Measurements from ENCODE around the gene PRRC2B.
"Not testable (repeated sequence)": the region's sequence is repeated elsewhere in the genome, so short reads cannot be mapped to it uniquely, and the experiment has no call there.

Gene PRRC2B

GRCh38 chr9:131393622-131394463 is at the start of gene PRRC2B:
PRRC2B (plus strand) TSS chr9:131394086; CDS start chr9:131430145, 36,059 bp downstream.
- peak; percentile 69 for DNase-seq (ENCODE audit: low spot score)

GRCh38 chr9:131344931-131345535 is 48.9 kb upstream of the PRRC2B start:
- not testable (repeated sequence) for DNase-seq (ENCODE audit: low spot score)

GRCh38 chr9:131346559-131346958 is 47.3 kb upstream of the PRRC2B start:
- DNase-seq (ENCODE audit: low spot score) = no peak

- DNase-seq (ENCODE audit: low spot score) = no peak
Measured at GRCh38 chr9:131347376-131348020, 46.4 kb upstream of the PRRC2B start.

GRCh38 chr9:131348631-131349521 is 45.0 kb upstream of the PRRC2B start:
- no peak for DNase-seq (ENCODE audit: low spot score)

GRCh38 chr9:131349522-131349880 is 44.4 kb upstream of the PRRC2B start:
- no peak for DNase-seq (ENCODE audit: low spot score)

- DNase-seq (ENCODE audit: low spot score) = peak; percentile 46
Measured at GRCh38 chr9:131349881-131350563, 43.9 kb upstream of the PRRC2B start.

- DNase-seq (ENCODE audit: low spot score) = not testable (repeated sequence)
Measured at GRCh38 chr9:131356479-131356878, 37.4 kb upstream of the PRRC2B start.

- no peak for DNase-seq (ENCODE audit: low spot score)
Measured at GRCh38 chr9:131358556-131358955, 35.3 kb upstream of the PRRC2B start.

- DNase-seq (ENCODE audit: low spot score) = no peak
Measured at GRCh38 chr9:131361202-131361833, 32.6 kb upstream of the PRRC2B start.

GRCh38 chr9:131365546-131365945 is 28.3 kb upstream of the PRRC2B start:
- DNase-seq (ENCODE audit: low spot score) = no peak

- DNase-seq (ENCODE audit: low spot score) = no peak
Measured at GRCh38 chr9:131366761-131367401, 27.0 kb upstream of the PRRC2B start.

- DNase-seq (ENCODE audit: low spot score) = no peak
Measured at GRCh38 chr9:131367450-131367849, 26.4 kb upstream of the PRRC2B start.

- no peak for DNase-seq (ENCODE audit: low spot score)
Measured at GRCh38 chr9:131370638-131371037, 23.2 kb upstream of the PRRC2B start.

- not testable (repeated sequence) for DNase-seq (ENCODE audit: low spot score)
Measured at GRCh38 chr9:131372599-131372973, 21.3 kb upstream of the PRRC2B start.

GRCh38 chr9:131374638-131375037 is 19.2 kb upstream of the PRRC2B start:
- not testable (repeated sequence) for DNase-seq (ENCODE audit: low spot score)

- DNase-seq (ENCODE audit: low spot score) = no peak
Measured at GRCh38 chr9:131379056-131379455, 14.8 kb upstream of the PRRC2B start.

GRCh38 chr9:131382850-131383729 is 10.8 kb upstream of the PRRC2B start:
- no peak for DNase-seq (ENCODE audit: low spot score)

- DNase-seq (ENCODE audit: low spot score) = no peak
Measured at GRCh38 chr9:131385296-131385695, 8.6 kb upstream of the PRRC2B start.
